HEK293T (cell line): ENCODE results near the gene WNT5B.

Experiments used
- ELF4 ChIP-seq: fragments of 450-650 bp; IDR thresholded peaks from 2 replicates; pipeline ENCODE4 v1.6.1; 2017; ENCODE audit warnings: antibody characterized with exemption
- SP1 ChIP-seq: fragments of 450-650 bp; IDR thresholded peaks from 2 replicates; pipeline ENCODE4 v1.6.1; 2017
- SUZ12 ChIP-seq: fragments of 450-650 bp; IDR thresholded peaks from 2 replicates; pipeline ENCODE4 v1.6.1; 2016; ENCODE audit warnings: mild to moderate bottlenecking

DNA sequence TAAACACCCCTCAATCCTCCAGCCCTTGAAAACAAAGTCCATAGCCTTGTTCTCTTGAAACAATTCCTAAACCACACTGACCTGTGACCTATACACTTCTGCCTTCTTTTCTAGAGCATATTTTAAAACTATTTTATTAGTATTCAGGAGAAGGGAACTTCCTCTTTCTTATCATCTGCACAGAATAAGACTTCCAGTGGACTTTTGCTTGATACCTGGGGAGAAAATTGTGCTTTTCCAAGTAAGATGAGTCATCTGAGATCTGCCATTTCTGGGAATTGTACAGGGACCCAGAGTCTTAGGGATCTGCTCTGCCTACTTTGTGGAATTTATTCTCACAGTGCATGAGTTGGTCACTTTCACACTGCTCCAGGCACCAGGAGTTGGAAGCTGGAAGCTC lies 10.5 kb upstream of the WNT5B start:
- TF ChIP-seq ELF4 (no peak), SP1 (no peak), SUZ12 (no peak)
